Globus pallidus (tissue), 1 donor: Measurements from ENCODE around the gene UNC13A.

Experiments
- DNase-seq: peaks from one replicate; pipeline ENCODE4 v3.0.0-alpha.2; 2015; ENCODE audit warnings: low spot score

Gene UNC13A

DNA sequence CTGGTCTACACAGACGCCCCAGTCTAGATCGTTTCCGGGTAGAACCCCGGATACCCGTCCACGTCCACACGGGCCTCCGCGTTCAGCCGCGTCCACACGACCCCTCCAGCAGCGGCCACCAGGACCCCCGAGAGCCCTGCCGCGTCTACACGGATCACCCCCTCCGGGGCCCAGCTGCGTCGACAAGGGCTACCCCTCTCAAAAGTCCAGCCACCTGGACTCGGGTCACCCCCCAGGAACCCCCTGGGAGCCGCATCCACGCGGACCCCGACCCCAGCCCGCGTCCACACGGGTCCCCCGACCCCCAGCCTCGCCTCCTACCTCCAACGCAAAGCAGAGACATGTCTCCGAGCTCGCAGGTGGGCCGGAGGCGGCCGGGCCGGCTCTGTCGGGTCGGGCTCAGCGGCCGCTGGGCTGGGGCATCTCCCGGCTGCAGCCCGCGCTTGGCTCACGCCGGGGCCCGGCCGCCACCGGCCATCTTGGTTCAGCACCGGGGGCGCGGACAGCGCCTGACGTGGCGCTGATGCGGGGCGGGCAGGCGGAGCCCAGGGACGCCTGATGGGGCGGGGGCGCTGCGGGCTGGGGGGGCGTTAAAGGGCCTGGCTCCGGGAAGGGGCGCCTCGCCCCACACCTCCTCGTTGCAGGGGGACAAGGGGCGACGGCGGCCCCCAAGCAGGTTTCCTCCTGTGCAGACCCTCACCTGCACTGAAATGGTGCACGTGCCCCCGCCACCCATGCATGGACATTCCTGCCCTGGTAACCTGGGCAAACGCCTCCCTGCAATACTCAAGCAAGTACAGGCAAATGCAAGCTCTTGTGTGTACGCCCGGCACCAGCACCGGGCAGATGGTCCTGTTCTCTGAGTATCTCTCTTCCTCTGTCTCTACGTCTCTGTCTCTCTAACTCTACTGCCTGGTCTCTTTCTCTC is at the start of gene UNC13A:
Gene UNC13A (minus strand): TSS at position 498 of the 928 bp plus-strand sequence. CDS start 155 bp downstream, at position 343.
- no peak for DNase-seq

DNA sequence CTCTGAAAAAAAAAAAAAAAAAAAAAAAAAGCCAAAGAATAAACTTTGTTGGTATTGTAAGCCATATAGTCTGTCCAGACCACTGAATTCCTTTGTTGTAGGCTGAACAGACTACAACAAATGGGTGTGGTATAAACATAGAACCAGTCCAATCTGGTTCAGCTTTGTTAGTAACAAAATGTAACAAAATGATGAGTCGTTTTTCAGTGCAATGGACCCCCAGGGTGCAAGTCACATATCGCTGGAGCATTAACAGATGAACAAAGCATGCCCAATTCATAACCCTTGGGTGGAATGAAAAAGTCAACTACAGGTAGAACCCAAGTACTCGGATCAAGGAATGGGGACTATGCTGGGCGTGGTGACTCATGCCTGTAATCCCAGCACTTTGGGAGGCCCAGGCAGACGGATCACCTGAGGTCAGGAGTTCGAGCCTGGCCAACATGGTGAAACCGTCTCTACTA is 49.6 kb upstream of the UNC13A start:
- DNase-seq = no peak

DNA sequence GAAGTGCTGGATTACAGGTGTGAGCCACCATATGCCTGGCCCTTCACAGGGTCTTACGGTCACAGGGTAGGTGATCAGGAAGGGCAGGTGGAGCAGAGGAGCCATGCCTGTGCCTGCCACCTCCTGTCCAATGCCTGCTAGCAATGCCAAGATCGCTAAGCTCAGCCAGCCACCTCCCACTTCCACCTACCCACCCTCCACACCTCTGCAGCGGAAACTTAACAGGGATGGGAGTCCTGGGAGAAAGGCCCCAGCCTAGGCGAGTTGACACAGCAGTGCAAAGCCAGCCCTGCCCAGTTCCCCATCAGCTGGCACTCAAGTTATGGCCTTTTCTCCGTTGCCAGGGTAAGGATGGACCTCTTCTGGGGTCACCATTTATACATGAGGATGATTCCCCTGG is 47.3 kb upstream of the UNC13A start:
- no peak for DNase-seq

GRCh38 chr19:17734146-17734545 is 46.0 kb upstream of the UNC13A start:
- DNase-seq = no peak

- DNase-seq = no peak
Observed at GRCh38 chr19:17733127-17733526, 45.0 kb upstream of the UNC13A start.

DNA sequence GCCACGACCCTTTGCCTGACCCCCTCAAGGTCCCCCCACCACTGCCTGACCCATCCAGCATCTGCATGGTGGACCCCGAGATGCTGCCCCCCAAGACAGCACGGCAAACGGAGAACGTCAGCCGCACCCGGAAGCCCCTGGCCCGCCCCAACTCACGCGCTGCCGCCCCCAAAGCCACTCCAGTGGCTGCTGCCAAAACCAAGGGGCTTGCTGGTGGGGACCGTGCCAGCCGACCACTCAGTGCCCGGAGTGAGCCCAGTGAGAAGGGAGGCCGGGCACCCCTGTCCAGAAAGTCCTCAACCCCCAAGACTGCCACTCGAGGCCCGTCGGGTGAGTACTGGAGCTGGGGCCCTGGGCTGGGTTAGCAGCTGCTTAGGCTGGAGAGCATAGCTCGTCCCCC is 39.7 kb upstream of the UNC13A start:
- DNase-seq = no peak

- no peak for DNase-seq
Observed at GRCh38 chr19:17726964-17727773, 39.0 kb upstream of the UNC13A start.

DNA sequence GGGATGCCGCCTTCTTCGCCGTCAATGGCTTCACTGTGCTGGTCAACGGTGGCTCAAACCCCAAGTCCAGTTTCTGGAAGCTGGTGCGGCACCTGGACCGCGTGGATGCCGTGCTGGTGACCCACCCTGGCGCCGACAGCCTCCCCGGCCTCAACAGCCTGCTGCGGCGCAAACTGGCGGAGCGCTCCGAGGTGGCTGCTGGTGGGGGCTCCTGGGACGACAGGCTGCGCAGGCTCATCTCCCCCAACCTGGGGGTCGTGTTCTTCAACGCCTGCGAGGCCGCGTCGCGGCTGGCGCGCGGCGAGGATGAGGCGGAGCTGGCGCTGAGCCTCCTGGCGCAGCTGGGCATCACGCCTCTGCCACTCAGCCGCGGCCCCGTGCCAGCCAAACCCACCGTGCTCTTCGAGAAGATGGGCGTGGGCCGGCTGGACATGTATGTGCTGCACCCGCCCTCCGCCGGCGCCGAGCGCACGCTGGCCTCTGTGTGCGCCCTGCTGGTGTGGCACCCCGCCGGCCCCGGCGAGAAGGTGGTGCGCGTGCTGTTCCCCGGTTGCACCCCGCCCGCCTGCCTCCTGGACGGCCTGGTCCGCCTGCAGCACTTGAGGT is 38.1 kb upstream of the UNC13A start:
- no peak for DNase-seq

GRCh38 chr19:17725422-17726078 is 37.4 kb upstream of the UNC13A start:
- DNase-seq = no peak

DNA sequence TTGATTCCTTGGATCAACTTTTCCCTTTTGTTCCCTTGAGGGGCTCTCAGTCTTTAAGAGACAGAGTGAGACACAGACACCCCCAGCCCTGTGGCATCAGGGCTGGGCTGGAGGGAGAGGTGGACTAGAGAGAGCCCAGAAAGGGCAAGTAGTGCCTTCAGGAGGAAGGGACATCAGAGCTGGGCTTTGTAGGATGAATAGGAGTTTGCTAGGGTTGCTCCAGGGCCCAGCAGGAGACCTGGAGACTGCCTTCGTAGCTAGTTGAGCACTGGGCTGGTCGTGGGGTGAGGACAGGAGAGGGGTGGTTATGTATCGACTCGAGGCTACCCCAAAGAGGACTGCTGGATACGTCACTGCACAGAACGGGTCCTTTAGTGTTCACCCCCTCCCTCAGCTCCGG is 36.5 kb upstream of the UNC13A start:
- DNase-seq = no peak

- DNase-seq = no peak
Observed at GRCh38 chr19:17722655-17723240, 34.6 kb upstream of the UNC13A start.

- peak; percentile 31 for DNase-seq
Observed at GRCh38 chr19:17721821-17722220, 33.7 kb upstream of the UNC13A start.

- no peak for DNase-seq
Observed at GRCh38 chr19:17721111-17721628, 33.0 kb upstream of the UNC13A start.

DNA sequence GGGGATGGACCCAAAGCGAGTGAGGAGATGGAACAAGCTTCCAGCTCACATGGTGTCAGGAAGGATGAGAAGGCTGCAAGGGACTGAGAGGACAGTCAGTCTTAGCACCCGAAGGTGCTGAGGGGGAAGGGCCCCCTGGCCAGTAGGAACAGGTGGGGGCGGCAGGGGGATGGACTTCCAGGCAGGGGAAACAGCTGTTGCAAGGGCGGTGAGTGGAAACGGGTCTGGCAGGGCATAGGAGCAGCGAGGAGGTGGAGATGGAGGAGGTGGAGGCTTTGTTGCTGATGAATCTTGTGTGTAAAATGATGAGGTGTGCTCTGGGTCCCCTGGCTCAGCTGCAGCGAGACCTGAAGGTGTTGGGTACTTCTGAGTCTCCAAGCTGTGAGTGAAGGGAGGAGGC is 32.3 kb upstream of the UNC13A start:
- DNase-seq = no peak

DNA sequence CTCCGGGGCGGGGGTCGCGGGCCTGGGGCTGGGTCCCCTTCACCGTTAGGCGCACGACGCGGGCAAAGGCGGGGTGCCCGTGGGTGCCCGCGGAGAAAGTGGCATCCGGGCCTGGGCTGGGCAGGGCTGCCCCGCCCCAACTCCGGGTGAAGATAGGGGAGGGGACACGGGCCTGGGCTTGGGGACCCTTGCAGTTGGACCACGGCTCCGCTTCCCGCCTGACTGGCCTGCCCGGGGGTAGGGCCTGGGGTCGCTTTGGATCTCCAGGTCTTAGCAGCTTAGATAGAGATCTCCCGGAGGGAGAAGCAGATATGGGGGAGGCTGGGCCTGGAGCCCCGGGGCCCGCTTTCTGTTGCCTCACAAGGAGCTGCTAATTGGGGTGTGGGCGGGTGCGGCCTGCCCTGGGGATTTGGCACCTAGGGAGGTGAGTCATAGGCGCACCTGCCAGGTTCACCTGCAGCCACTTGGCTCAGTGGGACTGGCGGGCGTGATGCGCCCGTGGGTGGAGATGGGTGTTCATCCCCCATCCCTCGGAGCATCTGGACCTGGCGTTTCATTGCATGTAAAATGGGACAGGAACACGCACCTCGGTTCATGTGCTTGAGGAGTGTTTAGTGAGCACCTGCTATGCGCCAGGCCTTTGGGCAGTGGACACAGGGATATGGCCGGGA is 31.7 kb upstream of the UNC13A start:
- DNase-seq = no peak

DNA sequence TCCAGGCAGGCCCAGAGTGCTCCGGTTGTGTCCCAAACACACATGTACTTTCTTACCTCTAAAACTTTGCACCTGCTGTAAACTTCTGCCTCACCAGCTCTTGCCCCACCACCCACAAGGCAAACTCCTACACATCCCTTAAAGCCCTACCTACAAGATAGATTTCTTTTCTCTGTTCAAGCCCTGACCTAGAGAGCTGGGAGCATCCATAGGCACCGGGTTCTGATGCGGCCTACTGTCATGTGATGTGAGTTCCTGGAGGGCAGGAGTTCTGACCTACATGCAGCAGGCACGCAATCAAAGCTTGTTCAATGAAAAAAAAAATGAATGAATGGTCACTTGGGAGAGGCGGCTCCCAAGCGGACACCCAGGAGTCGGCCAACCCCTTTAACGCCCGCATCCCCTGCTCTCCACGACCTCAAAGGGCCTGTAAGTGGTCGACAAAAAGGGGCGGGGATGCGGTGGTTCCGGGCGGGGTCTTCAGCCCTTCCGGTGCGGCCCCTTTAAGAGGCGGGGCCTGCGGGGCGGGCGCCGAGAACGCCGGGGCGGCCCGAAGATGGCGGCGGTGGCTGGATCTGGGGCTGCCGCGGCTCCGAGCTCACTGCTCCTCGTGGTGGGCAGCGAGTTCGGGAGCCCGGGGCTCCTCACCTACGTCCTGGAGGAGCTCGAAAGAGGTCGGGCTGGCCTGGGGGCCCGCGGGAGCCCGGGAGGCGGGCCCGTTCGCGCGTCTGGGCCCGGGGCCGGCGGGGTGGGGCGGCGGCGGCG is 31.0 kb upstream of the UNC13A start, which contains the start of gene MAP1S:
Gene MAP1S (plus strand): TSS at position 534 of the 765 bp plus-strand sequence. CDS start 23 bp downstream, at position 557.
- DNase-seq = peak; percentile 38

GRCh38 chr19:17718550-17718946 is 30.4 kb upstream of the UNC13A start:
- DNase-seq = no peak

- no peak for DNase-seq
Observed at GRCh38 chr19:17716309-17716929, 28.3 kb upstream of the UNC13A start.

GRCh38 chr19:17711851-17712250 is 23.7 kb upstream of the UNC13A start:
- DNase-seq = no peak
